ENCODE results near the gene RAF1. TPM values are rescaled to one million over a fixed set of nuclear protein-coding genes. Genes with fewer than 3 reads are reported as not detected.
"Not testable (repeated sequence)": the region's sequence is repeated elsewhere in the genome, so short reads cannot be mapped to it uniquely, and the experiment has no call there.

The RAF1 gene
- total RNA-seq, 2 experiments from 2014 or later: 64.6 to 66.9 TPM

GRCh38 chr3:12671120-12671450 lies 7.2 kb upstream of the RAF1 start:
- Mint-ChIP-seq H3K4me1 (ENCODE audit: low read depth) (no peaks in the 10 kb centered on the region), H3K36me3 (no peaks in the 10 kb centered on the region), H3K27me3 (no peaks in the 10 kb centered on the region), H3K9me3 (no peaks in the 10 kb centered on the region), H3K27ac (no peak overlapping the region), H3K4me3 (no peak overlapping the region)
- no peak for DNase-seq
- ChIA-PET CTCF (no interaction called here), POLR2A (no interaction called here)
- intact Hi-C loops (cut with micrococcal nuclease): no loop called here

GRCh38 chr3:12670365-12671119 lies 6.6 kb upstream of the RAF1 start:
- Mint-ChIP-seq H3K27ac (no peak overlapping the region), H3K4me1 (ENCODE audit: low read depth) (no peaks in the 10 kb centered on the region), H3K4me3 (no peak overlapping the region), H3K36me3 (no peaks in the 10 kb centered on the region), H3K27me3 (no peaks in the 10 kb centered on the region), H3K9me3 (no peaks in the 10 kb centered on the region)
- ChIA-PET POLR2A (no interaction called here), CTCF (no interaction called here)
- DNase-seq: no peak
- intact Hi-C loops (cut with micrococcal nuclease): no loop called here

GRCh38 chr3:12663401-12663935 lies 449 bp downstream of the RAF1 start:
- Mint-ChIP-seq H3K27me3 (no peaks in the 10 kb centered on the region), H3K4me1 (ENCODE audit: low read depth) (peaks cover 34% of the 10 kb centered on the region), H3K9me3 (no peaks in the 10 kb centered on the region), H3K4me3 (peak overlapping the region; percentile 88), H3K36me3 (peaks cover 6% of the 10 kb centered on the region), H3K27ac (peak overlapping the region; percentile 87)
- CTCF ChIA-PET: interaction anchor here (1.0 to 1.9 kb wide), 3 partner anchors 62 to 179 kb away, joined by 3 to 4 read pairs (median 4); no protein-coding TSS in a partner anchor
- intact Hi-C loops (cut with micrococcal nuclease): loop anchor here (2.0 to 10.0 kb wide), 4 partner anchors 36 to 469 kb away; partner anchors contain the start of gene TSEN2
- peak; percentile 37 for DNase-seq
- POLR2A ChIA-PET: interaction anchor here (0.8 to 2.9 kb wide), 7 partner anchors 14 to 179 kb away, joined by 3 to 16 read pairs (median 3); partner anchors contain the start of gene TSEN2

GRCh38 chr3:12662593-12663400 lies 1.1 kb downstream of the RAF1 start:
- Mint-ChIP-seq H3K9me3 (no peaks in the 10 kb centered on the region), H3K4me3 (peak overlapping the region; percentile 88), H3K4me1 (ENCODE audit: low read depth) (peaks cover 38% of the 10 kb centered on the region), H3K36me3 (peaks cover 7% of the 10 kb centered on the region), H3K27ac (peak overlapping the region; percentile 87), H3K27me3 (no peaks in the 10 kb centered on the region)
- intact Hi-C loops (cut with micrococcal nuclease): loop anchor here (2.0 to 10.0 kb wide), 4 partner anchors 35 to 468 kb away; partner anchors contain the start of gene TSEN2
- peak; percentile 49 for DNase-seq
- CTCF ChIA-PET: interaction anchor here (0.6 to 1.3 kb wide), 4 partner anchors 56 to 249 kb away, joined by 3 to 4 read pairs (median 3); no protein-coding TSS in a partner anchor
- POLR2A ChIA-PET: interaction anchor here (0.6 to 2.9 kb wide), 10 partner anchors 13 to 860 kb away, joined by 3 to 16 read pairs (median 3); partner anchors contain the start of gene RPL32

GRCh38 chr3:12661926-12662592 lies 1.9 kb downstream of the RAF1 start:
- Mint-ChIP-seq H3K4me1 (ENCODE audit: low read depth) (peaks cover 42% of the 10 kb centered on the region), H3K4me3 (peak overlapping the region; percentile 88), H3K9me3 (no peaks in the 10 kb centered on the region), H3K36me3 (peaks cover 8% of the 10 kb centered on the region), H3K27me3 (no peaks in the 10 kb centered on the region), H3K27ac (peak overlapping the region; percentile 87)
- CTCF ChIA-PET: interaction anchor here (0.6 to 0.8 kb wide), 4 partner anchors 55 to 248 kb away, joined by 3 to 4 read pairs (median 3); no protein-coding TSS in a partner anchor
- intact Hi-C loops (cut with micrococcal nuclease): loop anchor here (2.0 to 10.0 kb wide), 4 partner anchors 35 to 467 kb away; partner anchors contain the start of gene TSEN2
- POLR2A ChIA-PET: interaction anchor here (0.6 to 2.9 kb wide), 8 partner anchors 16 to 859 kb away, joined by 3 to 16 read pairs (median 3); partner anchors contain the start of gene RPL32
- no peak for DNase-seq

GRCh38 chr3:12661375-12661774 lies 2.5 kb downstream of the RAF1 start:
- H3K4me1 Mint-ChIP-seq (ENCODE audit: low read depth): peaks cover 48% of the 10 kb centered on the region
- POLR2A ChIA-PET, CTCF ChIA-PET, H3K36me3 Mint-ChIP-seq, H3K27me3 Mint-ChIP-seq, H3K4me3 Mint-ChIP-seq, DNase-seq, H3K27ac Mint-ChIP-seq, H3K9me3 Mint-ChIP-seq: not testable (repeated sequence)
- intact Hi-C loops (cut with micrococcal nuclease): loop anchor here (5.0 to 10.0 kb wide), 2 partner anchors 34 to 353 kb away; no protein-coding TSS in a partner anchor

GRCh38 chr3:12660196-12660595 lies 3.7 kb downstream of the RAF1 start:
- Mint-ChIP-seq H3K9me3 (no peaks in the 10 kb centered on the region), H3K4me1 (ENCODE audit: low read depth) (peaks cover 59% of the 10 kb centered on the region), H3K27ac (no peak overlapping the region), H3K36me3 (peaks cover 8% of the 10 kb centered on the region), H3K27me3 (no peaks in the 10 kb centered on the region), H3K4me3 (no peak overlapping the region)
- no peak for DNase-seq
- ChIA-PET CTCF (interaction anchor here (0.7 to 1.3 kb wide), 3 partner anchors 53 to 1433 kb away, joined by 3 to 4 read pairs (median 3); partner anchors contain the start of gene RPL32), POLR2A (no interaction called here)
- intact Hi-C loops (cut with micrococcal nuclease): loop anchor here (5.0 to 10.0 kb wide), 2 partner anchors 33 to 355 kb away; no protein-coding TSS in a partner anchor

GRCh38 chr3:12659316-12660015 lies 4.5 kb downstream of the RAF1 start:
- CTCF ChIA-PET: interaction anchor here (0.7 to 1.3 kb wide), 5 partner anchors 52 to 1434 kb away, joined by 3 to 4 read pairs (median 3); partner anchors contain the start of gene RPL32
- Mint-ChIP-seq H3K27ac (no peak overlapping the region), H3K36me3 (peaks cover 8% of the 10 kb centered on the region), H3K9me3 (no peaks in the 10 kb centered on the region), H3K27me3 (no peaks in the 10 kb centered on the region), H3K4me3 (no peak overlapping the region), H3K4me1 (ENCODE audit: low read depth) (peaks cover 55% of the 10 kb centered on the region)
- intact Hi-C loops (cut with micrococcal nuclease): loop anchor here (5.0 to 10.0 kb wide), 2 partner anchors 32 to 355 kb away; no protein-coding TSS in a partner anchor
- no peak for DNase-seq
- POLR2A ChIA-PET: interaction anchor here (1.0 kb wide), 1 partner anchor 52 kb away, joined by 3 read pairs; no protein-coding TSS in a partner anchor

- intact Hi-C loops (cut with micrococcal nuclease): no loop called here
- Mint-ChIP-seq H3K4me1 (ENCODE audit: low read depth) (peaks cover 55% of the 10 kb centered on the region), H3K27me3 (no peaks in the 10 kb centered on the region), H3K27ac (no peak overlapping the region), H3K36me3 (peaks cover 7% of the 10 kb centered on the region), H3K9me3 (no peaks in the 10 kb centered on the region), H3K4me3 (peak overlapping the region; percentile 23)
- ChIA-PET POLR2A (interaction anchor here (1.0 kb wide), 1 partner anchor 51 kb away, joined by 3 read pairs; no protein-coding TSS in a partner anchor), CTCF (interaction anchor here (0.9 to 1.3 kb wide), 3 partner anchors 96 to 183 kb away, joined by 3 to 4 read pairs (median 3); partner anchors contain the start of gene RPL32)
- DNase-seq: no peak
Observed at GRCh38 chr3:12658593-12659058, 5.3 kb downstream of the RAF1 start.

GRCh38 chr3:12656850-12657249 lies 7.1 kb downstream of the RAF1 start:
- Mint-ChIP-seq H3K4me1 (ENCODE audit: low read depth) (peaks cover 59% of the 10 kb centered on the region), H3K27ac (no peak overlapping the region), H3K36me3 (peaks cover 4% of the 10 kb centered on the region), H3K4me3 (no peak overlapping the region), H3K9me3 (no peaks in the 10 kb centered on the region), H3K27me3 (no peaks in the 10 kb centered on the region)
- DNase-seq: no peak
- intact Hi-C loops (cut with micrococcal nuclease): no loop called here
- ChIA-PET CTCF (no interaction called here), POLR2A (no interaction called here)
